ENCODE measurements around the gene RDH13.

- TF ChIP-seq POLR2A (IDR thresholded peaks at IDR 0.05; ENCODE audit: low read depth, low read length), result no peak
- TF ChIP-seq TAF1 (IDR thresholded peaks at IDR 0.05; ENCODE audit: borderline replicate concordance, low read depth, low read length), result no peak
- TF ChIP-seq POLR2AphosphoS5 (IDR thresholded peaks at IDR 0.05; ENCODE audit: low read depth, low read length), result no peak
Observed at GRCh38 chr19:55089342-55089944, 26.5 kb upstream of the RDH13 start.

Measured in GM12892 (cell line).